ENCODE data around the gene NRDC.

GRCh38 chr1:51753969-51754368 is 124.6 kb downstream of the NRDC start:
- TF ChIP-seq CTCF (tag by site-specific recombination; IDR thresholded peaks at IDR 0.05) (no peak), REPIN1 (tag by site-specific recombination; IDR thresholded peaks at IDR 0.05; ENCODE audit: low read depth) (no peak), ZBTB49 (tag by site-specific recombination; IDR thresholded peaks at IDR 0.05; ENCODE audit: low read depth) (no peak), TRIM28 (IDR thresholded peaks at IDR 0.05; ENCODE audit: borderline replicate concordance, low read length) (no peak), ZNF274 (IDR thresholded peaks at IDR 0.05; ENCODE audit: low read length) (no peak), ZNF274 (tag by site-specific recombination; IDR thresholded peaks at IDR 0.05; ENCODE audit: borderline replicate concordance) (no peak), ZNF624 (tag by site-specific recombination; IDR thresholded peaks at IDR 0.05) (no peak), WT1 (tag by site-specific recombination; IDR thresholded peaks at IDR 0.05) (no peak)
